ENCODE data around the gene CTNND2. TPM values are rescaled to one million over a fixed set of nuclear protein-coding genes. Genes with fewer than 3 reads are reported as not detected.

Gene CTNND2
- total RNA-seq, 1 donor from 2014 or later, result 18.4 TPM

DNA sequence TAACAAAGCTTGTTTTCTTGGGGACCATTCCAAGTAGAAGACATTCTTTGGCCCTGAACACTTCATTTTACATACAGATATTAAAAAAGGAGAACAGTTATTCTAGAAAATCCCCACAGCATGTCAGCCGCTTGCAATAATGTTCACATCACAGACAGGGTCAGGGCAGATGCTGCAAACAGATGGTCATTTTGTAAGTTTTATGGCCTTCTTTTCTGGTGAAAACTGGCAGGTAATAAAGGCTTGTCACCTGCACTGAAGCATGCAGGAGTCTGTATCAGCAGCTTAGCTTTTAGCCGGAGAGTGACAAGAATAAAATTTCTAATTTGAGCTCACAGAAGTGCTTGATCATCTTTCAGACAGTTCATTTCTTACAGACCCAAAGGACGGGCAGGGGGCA, 922.3 kb downstream of the CTNND2 start:
- TF ChIP-seq, protein P1, sequence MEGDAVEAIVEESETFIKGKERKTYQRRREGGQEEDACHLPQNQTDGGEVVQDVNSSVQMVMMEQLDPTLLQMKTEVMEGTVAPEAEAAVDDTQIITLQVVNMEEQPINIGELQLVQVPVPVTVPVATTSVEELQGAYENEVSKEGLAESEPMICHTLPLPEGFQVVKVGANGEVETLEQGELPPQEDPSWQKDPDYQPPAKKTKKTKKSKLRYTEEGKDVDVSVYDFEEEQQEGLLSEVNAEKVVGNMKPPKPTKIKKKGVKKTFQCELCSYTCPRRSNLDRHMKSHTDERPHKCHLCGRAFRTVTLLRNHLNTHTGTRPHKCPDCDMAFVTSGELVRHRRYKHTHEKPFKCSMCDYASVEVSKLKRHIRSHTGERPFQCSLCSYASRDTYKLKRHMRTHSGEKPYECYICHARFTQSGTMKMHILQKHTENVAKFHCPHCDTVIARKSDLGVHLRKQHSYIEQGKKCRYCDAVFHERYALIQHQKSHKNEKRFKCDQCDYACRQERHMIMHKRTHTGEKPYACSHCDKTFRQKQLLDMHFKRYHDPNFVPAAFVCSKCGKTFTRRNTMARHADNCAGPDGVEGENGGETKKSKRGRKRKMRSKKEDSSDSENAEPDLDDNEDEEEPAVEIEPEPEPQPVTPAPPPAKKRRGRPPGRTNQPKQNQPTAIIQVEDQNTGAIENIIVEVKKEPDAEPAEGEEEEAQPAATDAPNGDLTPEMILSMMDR (IDR thresholded peaks at IDR 0.05; ENCODE audit: borderline replicate concordance), result no peak

DNA sequence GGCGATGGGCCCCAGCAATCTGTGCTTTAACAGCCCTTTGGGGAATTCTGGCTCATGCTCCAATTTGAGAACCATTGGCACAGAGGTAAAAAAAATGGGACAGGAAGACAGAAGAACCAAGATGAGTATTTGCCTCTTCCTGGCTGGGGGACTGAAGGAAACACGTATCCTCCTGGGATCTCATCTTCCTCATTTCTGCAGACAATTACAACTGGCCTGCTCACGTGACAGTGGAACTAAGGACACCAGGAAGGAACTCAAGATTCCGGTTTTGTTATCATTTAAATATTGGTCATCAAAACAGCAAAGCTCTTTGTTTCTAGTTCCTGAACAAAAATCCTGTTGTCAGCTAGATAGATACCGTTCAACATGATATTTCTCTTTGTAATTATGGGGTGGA, 927.2 kb downstream of the CTNND2 start:
- DNase-seq, result no peak
- Histone ChIP-seq H3K4me3 (no peak overlapping the region), H3K4me1 (no peaks in the 10 kb centered on the region), H3K36me3 (no peaks in the 10 kb centered on the region), H3K27ac (replicated peaks) (no peak overlapping the region), H3K27me3 (ENCODE audit: low read depth) (no peaks in the 10 kb centered on the region), H3K9me3 (replicated peaks) (no peaks in the 10 kb centered on the region)
- TF ChIP-seq, protein P1 (IDR thresholded peaks at IDR 0.05; ENCODE audit: borderline replicate concordance), result no peak
- intact Hi-C loops (cut with micrococcal nuclease), result no loop called here

More for the DNA sequence above, 922.3 kb downstream of the CTNND2 start:
- peaks cover 2% of the 10 kb centered on the region for H3K4me1 ChIP-seq
- intact Hi-C loops (cut with micrococcal nuclease), result no loop called here
- H3K27me3 ChIP-seq (ENCODE audit: low read depth), result peaks cover 8% of the 10 kb centered on the region
- no peaks in the 10 kb centered on the region for H3K36me3 ChIP-seq
- DNase-seq, result no peak
- H3K9me3 ChIP-seq (replicated peaks), result no peaks in the 10 kb centered on the region
- no peak overlapping the region for H3K4me3 ChIP-seq
- H3K27ac ChIP-seq (replicated peaks), result no peak overlapping the region

DNA sequence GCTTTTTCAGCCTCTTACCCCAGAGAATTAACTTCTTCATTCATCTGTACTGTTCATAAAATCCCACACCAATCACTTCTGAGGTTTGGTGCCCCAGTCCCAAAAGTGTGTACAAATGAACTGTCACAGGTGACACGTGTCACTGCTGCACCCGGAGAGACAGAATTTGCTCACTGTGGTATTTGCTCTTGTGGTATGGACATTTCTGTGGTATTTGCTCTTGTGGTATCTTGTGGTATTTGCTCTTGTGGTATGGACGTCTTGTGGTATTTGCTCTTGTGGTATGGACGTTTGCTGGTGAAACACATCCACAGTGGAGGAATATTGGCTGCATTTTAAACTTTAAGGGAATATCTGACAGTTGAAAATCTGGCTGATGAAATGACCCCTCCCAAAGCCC, 928.3 kb downstream of the CTNND2 start:
- TF ChIP-seq, protein P1 (IDR thresholded peaks at IDR 0.05; ENCODE audit: borderline replicate concordance), result no peak
- no peaks in the 10 kb centered on the region for H3K4me1 ChIP-seq
- no peak overlapping the region for H3K4me3 ChIP-seq
- no peaks in the 10 kb centered on the region for H3K9me3 ChIP-seq (replicated peaks)
- no peak overlapping the region for H3K27ac ChIP-seq (replicated peaks)
- no peak for DNase-seq
- intact Hi-C loops (cut with micrococcal nuclease), result no loop called here
- H3K36me3 ChIP-seq, result no peaks in the 10 kb centered on the region
- H3K27me3 ChIP-seq (ENCODE audit: low read depth), result peaks cover 5% of the 10 kb centered on the region

DNA sequence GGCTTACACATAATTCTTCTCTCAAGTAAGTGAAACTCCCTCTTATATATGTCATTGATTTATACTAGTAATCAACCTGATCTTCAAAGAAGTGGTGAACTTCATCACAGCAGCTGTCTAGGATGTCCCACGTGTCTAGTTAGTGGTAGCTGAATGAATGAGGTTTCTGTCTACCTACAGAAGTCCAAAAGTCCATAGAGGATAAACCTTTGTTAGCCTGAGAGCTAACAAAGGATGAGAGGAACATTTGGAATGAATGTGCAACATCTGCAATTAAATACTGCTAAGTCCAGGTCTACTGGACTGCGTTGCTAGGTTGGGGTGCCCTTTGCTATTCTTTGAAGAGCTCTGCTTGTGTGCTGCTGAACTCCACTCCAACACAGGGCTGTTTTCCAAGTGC, 929.4 kb downstream of the CTNND2 start:
- TF ChIP-seq, protein P1 (IDR thresholded peaks at IDR 0.05; ENCODE audit: borderline replicate concordance), result no peak
- H3K36me3 ChIP-seq, result no peaks in the 10 kb centered on the region

DNA sequence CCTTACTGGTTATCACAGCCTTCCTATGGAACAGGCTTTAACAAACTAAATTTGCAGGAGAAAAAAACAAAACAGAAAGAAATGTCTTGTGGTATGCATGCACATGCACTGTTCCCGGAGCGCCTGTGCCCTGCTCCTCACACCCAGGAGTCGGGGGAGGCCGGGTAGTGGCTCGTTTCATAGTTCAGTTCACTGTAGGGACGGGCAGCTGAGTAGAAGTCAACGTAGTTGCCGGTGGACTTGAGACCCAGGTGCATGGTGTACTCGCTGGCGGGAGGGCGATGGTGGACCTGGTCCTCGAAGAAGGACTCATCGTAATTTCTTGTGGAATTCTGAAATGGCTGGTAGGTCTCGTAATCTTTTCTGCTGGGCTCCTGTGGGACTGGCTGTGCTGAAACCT, 930.9 kb downstream of the CTNND2 start:
- Histone ChIP-seq H3K4me3 (no peak overlapping the region), H3K36me3 (no peaks in the 10 kb centered on the region), H3K4me1 (no peaks in the 10 kb centered on the region), H3K27me3 (ENCODE audit: low read depth) (peaks cover 22% of the 10 kb centered on the region), H3K9me3 (replicated peaks) (no peaks in the 10 kb centered on the region), H3K27ac (replicated peaks) (no peak overlapping the region)
- TF ChIP-seq, protein P1 (IDR thresholded peaks at IDR 0.05; ENCODE audit: borderline replicate concordance), result no peak
- intact Hi-C loops (cut with micrococcal nuclease), result no loop called here
- no peak for DNase-seq

More for the DNA sequence above, 929.4 kb downstream of the CTNND2 start:
- Histone ChIP-seq H3K27ac (replicated peaks) (no peak overlapping the region), H3K27me3 (ENCODE audit: low read depth) (peaks cover 16% of the 10 kb centered on the region), H3K4me1 (no peaks in the 10 kb centered on the region), H3K4me3 (no peak overlapping the region), H3K9me3 (replicated peaks) (no peaks in the 10 kb centered on the region)
- no peak for DNase-seq
- intact Hi-C loops (cut with micrococcal nuclease), result no loop called here
